ENCODE measurements around the gene ADAMTS17. TPM values are rescaled to one million over a fixed set of nuclear protein-coding genes. Genes with fewer than 3 reads are reported as not detected.

Gene ADAMTS17
- not detected in 2 replicates for total RNA-seq

GRCh38 chr15:100341750-100342560 lies at the start of gene ADAMTS17:
Gene ADAMTS17 (minus strand): TSS chr15:100341975. CDS start chr15:100341899, 76 bp downstream.

Small RNAs within 50 kb of the gene (small RNA-seq; reads per million reads assigned to genes)
- gene RNA5SP402, result 0.52 reads per million, percentile 29 among the genes with 10 or more reads in this experiment

Other genes with a start within 250 kb of the ADAMTS17 start
- under 0.01 TPM in 1 of 2 replicates, not detected in the other for gene CERS3, start 187.0 kb upstream of the ADAMTS17 start, total RNA-seq

Measured in placental epithelial cell (primary cell).